ENCODE data around the gene CNEP1R1. TPM values are rescaled to one million over a fixed set of nuclear protein-coding genes. Genes with fewer than 3 reads are reported as not detected.

The CNEP1R1 gene
- polyA plus RNA-seq, 1 donor from 2014 or later = 44.2 TPM

DNA sequence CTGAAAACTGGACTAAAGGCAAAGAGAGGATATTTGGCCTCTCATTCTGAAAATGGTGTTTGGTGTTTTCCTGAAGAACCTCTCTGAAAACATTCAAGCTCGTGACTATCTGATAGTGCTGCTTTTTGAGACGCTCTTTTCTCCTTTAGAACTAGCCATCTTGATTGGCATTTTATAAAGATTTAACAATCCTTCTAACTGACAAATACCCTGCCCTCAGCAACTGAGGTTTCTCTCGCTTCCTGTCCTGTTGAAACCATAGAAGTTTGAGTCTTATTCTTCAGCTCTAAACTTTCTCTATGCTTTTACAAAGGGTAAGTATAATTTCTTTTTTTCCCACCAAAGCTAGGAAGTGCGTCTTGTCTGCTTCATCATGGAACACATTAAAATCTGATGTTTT, 13.3 kb downstream of the CNEP1R1 start:
- no peaks in the 10 kb centered on the region for H4K20me1 ChIP-seq (ENCODE audit: insufficient read depth)
- H3K27ac ChIP-seq (ENCODE audit: low read length) = no peak overlapping the region

DNA sequence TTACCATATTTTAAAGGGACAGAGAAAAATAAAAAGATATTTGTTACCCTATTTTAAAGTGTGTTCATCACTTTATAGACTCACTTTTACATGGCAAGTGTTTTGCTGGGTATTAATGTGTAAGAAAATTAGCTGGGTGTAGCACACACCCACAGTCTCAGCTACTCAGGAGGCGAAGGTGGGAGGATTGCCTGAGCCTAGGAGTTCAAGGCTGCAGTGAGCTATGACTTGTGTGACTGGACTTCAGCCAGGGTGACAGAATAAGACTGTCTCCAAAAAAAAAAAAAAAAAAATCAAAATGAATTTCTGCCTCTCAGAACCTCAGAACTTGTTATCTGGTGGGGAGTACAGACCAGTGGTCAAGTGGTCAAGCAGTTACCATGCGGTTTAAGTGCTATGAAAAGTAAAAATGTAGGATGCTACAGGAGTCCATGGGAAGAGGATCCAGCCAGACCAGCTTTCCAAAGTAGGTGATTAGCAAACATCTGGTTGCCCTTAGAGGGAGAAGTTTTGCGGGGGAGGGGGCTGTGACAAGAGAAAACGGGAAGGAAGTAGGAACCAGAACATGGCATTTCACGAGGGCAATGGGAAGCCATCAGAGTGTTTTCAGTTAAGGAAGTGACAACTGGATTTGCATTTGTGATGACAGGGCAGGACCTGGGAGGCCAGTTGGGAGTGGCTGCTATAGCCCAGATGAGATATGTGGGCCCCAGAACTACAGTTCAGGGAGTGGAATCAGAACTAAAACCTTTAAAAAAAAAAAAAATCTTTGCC, 13.9 kb downstream of the CNEP1R1 start:
- Histone ChIP-seq H3K36me3 (ENCODE audit: insufficient read depth, low read length) (no peaks in the 10 kb centered on the region), H3K27ac (ENCODE audit: low read length) (no peak overlapping the region), H3K27me3 (ENCODE audit: insufficient read depth, low read depth, low read length) (no peaks in the 10 kb centered on the region), H4K20me1 (ENCODE audit: insufficient read depth) (no peaks in the 10 kb centered on the region), H3K9ac (ENCODE audit: low read length) (no peak overlapping the region), H2AFZ (ENCODE audit: low read depth, low read length) (no peak overlapping the region), H3K79me2 (replicated peaks; ENCODE audit: insufficient read depth, low read length) (no peaks in the 10 kb centered on the region), H3F3A (ENCODE audit: insufficient read depth, low read length, poor library complexity, severe bottlenecking) (no peaks in the 10 kb centered on the region), H3K9me2 (ENCODE audit: insufficient read depth, low read length) (no peaks in the 10 kb centered on the region), H3K9me3 (ENCODE audit: low read length) (no peaks in the 10 kb centered on the region), H3K4me3 (ENCODE audit: low read length) (no peak overlapping the region), H3K4me2 (ENCODE audit: low read length) (no peak overlapping the region)
- TF ChIP-seq MXI1 (conservative IDR thresholded peaks at IDR 0.05; ENCODE audit: poor library complexity, severe bottlenecking) = no peak
- no peak for TF ChIP-seq SMC3 (conservative IDR thresholded peaks at IDR 0.05; ENCODE audit: poor library complexity)
- TF ChIP-seq CTCF (IDR thresholded peaks at IDR 0.05; ENCODE audit: poor library complexity, severe bottlenecking) = no peak
- TF ChIP-seq TAF1 (IDR thresholded peaks at IDR 0.05; ENCODE audit: low read depth) = no peak
- TF ChIP-seq RAD21 (conservative IDR thresholded peaks at IDR 0.05) = no peak
- no peak for TF ChIP-seq POLR2AphosphoS5 (IDR thresholded peaks at IDR 0.05)
- no peak for TF ChIP-seq EP300 (conservative IDR thresholded peaks at IDR 0.05; ENCODE audit: poor library complexity, severe bottlenecking)
- no peak for TF ChIP-seq EZH2 (IDR thresholded peaks at IDR 0.05; ENCODE audit: borderline replicate concordance, insufficient read depth, low read length, poor library complexity, severe bottlenecking)

More for the DNA sequence above, 13.3 kb downstream of the CNEP1R1 start:
- Histone ChIP-seq H3F3A (ENCODE audit: insufficient read depth, low read length, poor library complexity, severe bottlenecking) (no peaks in the 10 kb centered on the region), H3K27me3 (ENCODE audit: insufficient read depth, low read depth, low read length) (no peaks in the 10 kb centered on the region), H3K79me2 (replicated peaks; ENCODE audit: insufficient read depth, low read length) (no peaks in the 10 kb centered on the region), H3K9me2 (ENCODE audit: insufficient read depth, low read length) (no peaks in the 10 kb centered on the region), H3K9ac (ENCODE audit: low read length) (no peak overlapping the region), H3K9me3 (ENCODE audit: low read length) (no peaks in the 10 kb centered on the region), H3K4me3 (ENCODE audit: low read length) (no peak overlapping the region), H3K36me3 (ENCODE audit: insufficient read depth, low read length) (no peaks in the 10 kb centered on the region), H2AFZ (ENCODE audit: low read depth, low read length) (no peak overlapping the region), H3K4me2 (ENCODE audit: low read length) (no peak overlapping the region)
- no peak for TF ChIP-seq RAD21 (conservative IDR thresholded peaks at IDR 0.05)
- no peak for TF ChIP-seq POLR2AphosphoS5 (IDR thresholded peaks at IDR 0.05)
- no peak for TF ChIP-seq EP300 (conservative IDR thresholded peaks at IDR 0.05; ENCODE audit: poor library complexity, severe bottlenecking)
- TF ChIP-seq CTCF (IDR thresholded peaks at IDR 0.05; ENCODE audit: poor library complexity, severe bottlenecking) = no peak
- TF ChIP-seq EZH2 (IDR thresholded peaks at IDR 0.05; ENCODE audit: borderline replicate concordance, insufficient read depth, low read length, poor library complexity, severe bottlenecking) = no peak
- no peak for TF ChIP-seq MXI1 (conservative IDR thresholded peaks at IDR 0.05; ENCODE audit: poor library complexity, severe bottlenecking)
- TF ChIP-seq, protein P1, sequence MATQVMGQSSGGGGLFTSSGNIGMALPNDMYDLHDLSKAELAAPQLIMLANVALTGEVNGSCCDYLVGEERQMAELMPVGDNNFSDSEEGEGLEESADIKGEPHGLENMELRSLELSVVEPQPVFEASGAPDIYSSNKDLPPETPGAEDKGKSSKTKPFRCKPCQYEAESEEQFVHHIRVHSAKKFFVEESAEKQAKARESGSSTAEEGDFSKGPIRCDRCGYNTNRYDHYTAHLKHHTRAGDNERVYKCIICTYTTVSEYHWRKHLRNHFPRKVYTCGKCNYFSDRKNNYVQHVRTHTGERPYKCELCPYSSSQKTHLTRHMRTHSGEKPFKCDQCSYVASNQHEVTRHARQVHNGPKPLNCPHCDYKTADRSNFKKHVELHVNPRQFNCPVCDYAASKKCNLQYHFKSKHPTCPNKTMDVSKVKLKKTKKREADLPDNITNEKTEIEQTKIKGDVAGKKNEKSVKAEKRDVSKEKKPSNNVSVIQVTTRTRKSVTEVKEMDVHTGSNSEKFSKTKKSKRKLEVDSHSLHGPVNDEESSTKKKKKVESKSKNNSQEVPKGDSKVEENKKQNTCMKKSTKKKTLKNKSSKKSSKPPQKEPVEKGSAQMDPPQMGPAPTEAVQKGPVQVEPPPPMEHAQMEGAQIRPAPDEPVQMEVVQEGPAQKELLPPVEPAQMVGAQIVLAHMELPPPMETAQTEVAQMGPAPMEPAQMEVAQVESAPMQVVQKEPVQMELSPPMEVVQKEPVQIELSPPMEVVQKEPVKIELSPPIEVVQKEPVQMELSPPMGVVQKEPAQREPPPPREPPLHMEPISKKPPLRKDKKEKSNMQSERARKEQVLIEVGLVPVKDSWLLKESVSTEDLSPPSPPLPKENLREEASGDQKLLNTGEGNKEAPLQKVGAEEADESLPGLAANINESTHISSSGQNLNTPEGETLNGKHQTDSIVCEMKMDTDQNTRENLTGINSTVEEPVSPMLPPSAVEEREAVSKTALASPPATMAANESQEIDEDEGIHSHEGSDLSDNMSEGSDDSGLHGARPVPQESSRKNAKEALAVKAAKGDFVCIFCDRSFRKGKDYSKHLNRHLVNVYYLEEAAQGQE (IDR thresholded peaks at IDR 0.05; ENCODE audit: borderline replicate concordance) = no peak
- TF ChIP-seq TAF1 (IDR thresholded peaks at IDR 0.05; ENCODE audit: low read depth) = no peak
- no peak for TF ChIP-seq SMC3 (conservative IDR thresholded peaks at IDR 0.05; ENCODE audit: poor library complexity)

Data from neural cell (in vitro differentiated cells).